K562 (cell line): ENCODE data around the gene LRP1. TPM values are rescaled to one million over a fixed set of nuclear protein-coding genes. Genes with fewer than 3 reads are reported as not detected.

ENCODE experiments used
- NR2F6 ChIP-seq: fragments of 450-650 bp; formaldehyde crosslinking; IDR thresholded peaks from 2 replicates; pipeline ENCODE4 v1.4.0; 2020; ENCODE audit warnings: mild to moderate bottlenecking
- POLR2AphosphoS5 ChIP-seq: IDR thresholded peaks from 2 replicates; pipeline ENCODE4 v1.6.1; 2011; ENCODE audit warnings: mild to moderate bottlenecking, low read depth, low read length, moderate library complexity; ENCODE audit not compliant: control insufficient read depth, insufficient read depth
- TEAD2 ChIP-seq: fragments of 450-650 bp; IDR thresholded peaks from 2 replicates; pipeline ENCODE4 v1.6.1; 2016; ENCODE audit warnings: missing genetic modification characterization, control low read depth, missing compliant biosample characterization
- polyA plus RNA-seq, 8 experiments: library from polyadenylated mRNA; depleted of rRNA in 4 of 8; stranded (reverse) in 5 of 8; unstranded in 3 of 8; fragments of >200 nt; fragmentation: Nextera tagmentation in 2 of 8; fragmentation: Illumina TruSeq in 1 of 8; extraction: Ambion mirVana in 2 of 8; extraction: Trizol in 1 of 8; gene quantifications; 2 replicates each; pipeline versions ENCODE4 v1.2.1 to v1.2.3, GENCODE V29; 2011 to 2014; ENCODE audit warnings: inconsistent platforms in 1 of 8, missing spikeins in 1 of 8
- total RNA-seq, 7 experiments: library from RNA; depleted of rRNA in 6 of 7; stranded (reverse); fragments of >200 nt in 6 of 7; fragmentation: Illumina TruSeq in 2 of 7; extraction: Trizol in 2 of 7; gene quantifications; 2 replicates each; pipeline versions ENCODE4 v1.2.1 to v1.2.3, GENCODE V29; 2011 to 2021; ENCODE audit warnings: low replicate concordance in 1 of 7
- TF ChIP-seq, protein P1 (sequence below), 2 experiments: fragments of 450-650 bp; formaldehyde crosslinking in 1 of 2; IDR thresholded peaks; 2 replicates each; pipeline versions ENCODE4 v1.4.0 to v1.6.1; 2014 to 2020; ENCODE audit warnings: mild to moderate bottlenecking in 2 of 2, borderline replicate concordance in 1 of 2, low read depth in 1 of 2
- TF ChIP-seq, protein P2 (sequence below): fragments of 450-650 bp; IDR thresholded peaks from 2 replicates; pipeline ENCODE4 v1.6.1; 2016

The LRP1 gene
- total and polyA plus RNA-seq, 9 of the 15 experiments (the other 6 are each of a cell fraction or from before 2014, with no cell fraction given): 0.04 to 0.64 (median 0.19) TPM; not detected in 2

GRCh38 chr12:57110104-57111030, 17.9 kb upstream of the LRP1 start (continued):
- TF ChIP-seq, protein P1, sequence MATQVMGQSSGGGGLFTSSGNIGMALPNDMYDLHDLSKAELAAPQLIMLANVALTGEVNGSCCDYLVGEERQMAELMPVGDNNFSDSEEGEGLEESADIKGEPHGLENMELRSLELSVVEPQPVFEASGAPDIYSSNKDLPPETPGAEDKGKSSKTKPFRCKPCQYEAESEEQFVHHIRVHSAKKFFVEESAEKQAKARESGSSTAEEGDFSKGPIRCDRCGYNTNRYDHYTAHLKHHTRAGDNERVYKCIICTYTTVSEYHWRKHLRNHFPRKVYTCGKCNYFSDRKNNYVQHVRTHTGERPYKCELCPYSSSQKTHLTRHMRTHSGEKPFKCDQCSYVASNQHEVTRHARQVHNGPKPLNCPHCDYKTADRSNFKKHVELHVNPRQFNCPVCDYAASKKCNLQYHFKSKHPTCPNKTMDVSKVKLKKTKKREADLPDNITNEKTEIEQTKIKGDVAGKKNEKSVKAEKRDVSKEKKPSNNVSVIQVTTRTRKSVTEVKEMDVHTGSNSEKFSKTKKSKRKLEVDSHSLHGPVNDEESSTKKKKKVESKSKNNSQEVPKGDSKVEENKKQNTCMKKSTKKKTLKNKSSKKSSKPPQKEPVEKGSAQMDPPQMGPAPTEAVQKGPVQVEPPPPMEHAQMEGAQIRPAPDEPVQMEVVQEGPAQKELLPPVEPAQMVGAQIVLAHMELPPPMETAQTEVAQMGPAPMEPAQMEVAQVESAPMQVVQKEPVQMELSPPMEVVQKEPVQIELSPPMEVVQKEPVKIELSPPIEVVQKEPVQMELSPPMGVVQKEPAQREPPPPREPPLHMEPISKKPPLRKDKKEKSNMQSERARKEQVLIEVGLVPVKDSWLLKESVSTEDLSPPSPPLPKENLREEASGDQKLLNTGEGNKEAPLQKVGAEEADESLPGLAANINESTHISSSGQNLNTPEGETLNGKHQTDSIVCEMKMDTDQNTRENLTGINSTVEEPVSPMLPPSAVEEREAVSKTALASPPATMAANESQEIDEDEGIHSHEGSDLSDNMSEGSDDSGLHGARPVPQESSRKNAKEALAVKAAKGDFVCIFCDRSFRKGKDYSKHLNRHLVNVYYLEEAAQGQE (IDR thresholded peaks at IDR 0.05; ENCODE audit: borderline replicate concordance): no peak; the same call in 1 of the 2 replicates
- TF ChIP-seq, protein P1 (CRISPR knock-in tag; IDR thresholded peaks at IDR 0.05; ENCODE audit: low read depth): no peak
- TF ChIP-seq POLR2AphosphoS5 (no peak), TEAD2 (tag) (no peak), NR2F6 (CRISPR knock-in tag) (no peak)
- TF ChIP-seq, protein P2, sequence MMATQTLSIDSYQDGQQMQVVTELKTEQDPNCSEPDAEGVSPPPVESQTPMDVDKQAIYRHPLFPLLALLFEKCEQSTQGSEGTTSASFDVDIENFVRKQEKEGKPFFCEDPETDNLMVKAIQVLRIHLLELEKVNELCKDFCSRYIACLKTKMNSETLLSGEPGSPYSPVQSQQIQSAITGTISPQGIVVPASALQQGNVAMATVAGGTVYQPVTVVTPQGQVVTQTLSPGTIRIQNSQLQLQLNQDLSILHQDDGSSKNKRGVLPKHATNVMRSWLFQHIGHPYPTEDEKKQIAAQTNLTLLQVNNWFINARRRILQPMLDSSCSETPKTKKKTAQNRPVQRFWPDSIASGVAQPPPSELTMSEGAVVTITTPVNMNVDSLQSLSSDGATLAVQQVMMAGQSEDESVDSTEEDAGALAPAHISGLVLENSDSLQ: no peak
